IMR-90 (cell line): ENCODE measurements around the gene SPATC1L.

ENCODE experiments used
- BHLHE40 ChIP-seq: fragments of 150-350 bp; IDR thresholded peaks from 2 replicates; pipeline ENCODE4 v1.6.1; 2016; ENCODE audit warnings: mild to moderate bottlenecking, low read depth, low read length
- CTCF ChIP-seq: conservative IDR thresholded peaks from 2 replicates; pipeline ENCODE4 v1.5.1; 2012; ENCODE audit warnings: mild to moderate bottlenecking, low read depth, low read length, improper control_type of control experiment
- POLR2A ChIP-seq: IDR thresholded peaks from 2 replicates; pipeline ENCODE4 v1.6.1; 2012; ENCODE audit warnings: mild to moderate bottlenecking, low read depth, low read length
- USF2 ChIP-seq: fragments of 150-350 bp; IDR thresholded peaks from 2 replicates; pipeline ENCODE4 v1.6.1; 2017; ENCODE audit warnings: mild to moderate bottlenecking, antibody characterized with exemption, low read length, low read depth

- no peak for TF ChIP-seq CTCF
- TF ChIP-seq POLR2A, result no peak
- TF ChIP-seq USF2, result no peak
- TF ChIP-seq BHLHE40, result no peak
Observed at GRCh38 chr21:46211376-46211775, 27.1 kb upstream of the SPATC1L start.
